SK-N-SH (cell line): ENCODE measurements around the gene SYNGR4. TPM values are rescaled to one million over a fixed set of nuclear protein-coding genes. Genes with fewer than 3 reads are reported as not detected.

Experiments
- CTCF ChIA-PET: fragments of 300-600, 350-600 bp; formaldehyde crosslinking; extraction: SDS; loops from one replicate; lab custom pipeline; 2021; lab: Yijun Ruan, JAX
- POLR2A ChIA-PET: fragments of 350-600 bp; sonication (Branson Sonifier 250); formaldehyde crosslinking; extraction: SDS; loops from one replicate; lab custom pipeline; 2020; ENCODE audit warnings: antibody characterized with exemption, inconsistent platforms; lab: Yijun Ruan, JAX
- DNase-seq: peaks from one replicate; pipeline ENCODE4 v3.0.0; 2012
- H2AFZ ChIP-seq: fragments of 200-600 bp; sonication (generic); 2 replicates; pipeline ENCODE4 v1.8.1; 2016; ENCODE audit warnings: antibody characterized with exemption, mild to moderate bottlenecking, low read depth
- H3F3A ChIP-seq: fragments of 200-600 bp; sonication (generic); replicated peaks from 2 replicates; pipeline ENCODE3; 2016; ENCODE audit warnings: antibody characterized with exemption, mild to moderate bottlenecking; ENCODE audit not compliant: insufficient read depth
- H3K27ac ChIP-seq, 2 experiments: fragments of 200-500 bp in 1 of 2; fragments of 200-600 bp in 1 of 2; sonication (Bioruptor generic) in 1 of 2; sonication (generic), shearing (Covaris generic) in 1 of 2; 2 replicates each; pipeline versions ENCODE4 v1.5.1 to v1.6.1; 2014 to 2016; ENCODE audit warnings: low read depth in 2 of 2, inconsistent platforms in 1 of 2, low read length in 1 of 2, mild to moderate bottlenecking in 1 of 2, mixed read lengths in 1 of 2
- H3K27me3 ChIP-seq: fragments of 200-600 bp; sonication (generic), shearing (Covaris generic); 2 replicates; pipeline ENCODE4 v1.6.1; 2016; ENCODE audit warnings: mixed run types; ENCODE audit not compliant: insufficient read depth
- H3K36me3 ChIP-seq, 2 experiments: fragments of 200-500 bp in 1 of 2; fragments of 200-600 bp in 1 of 2; sonication (Bioruptor generic) in 1 of 2; sonication (generic) in 1 of 2; replicated peaks in 1 of 2; 2 replicates each; pipeline versions ENCODE3 to v1.5.1; 2014 to 2016; ENCODE audit warnings: low read length in 1 of 2, mild to moderate bottlenecking in 1 of 2; ENCODE audit not compliant: insufficient read depth in 2 of 2, control insufficient read depth in 1 of 2
- H3K4me1 ChIP-seq, 2 experiments: fragments of 200-500 bp in 1 of 2; fragments of 200-600 bp in 1 of 2; sonication (Bioruptor generic) in 1 of 2; sonication (generic), shearing (Covaris generic) in 1 of 2; 2 replicates each; pipeline versions ENCODE4 v1.5.1 to v1.6.1; 2014 to 2016; ENCODE audit warnings: low read depth in 1 of 2, low read length in 1 of 2, mixed run types in 1 of 2; ENCODE audit not compliant: insufficient read depth in 2 of 2, control insufficient read depth in 1 of 2
- H3K4me2 ChIP-seq: fragments of 200-600 bp; sonication (generic), shearing (Covaris generic); 2 replicates; pipeline ENCODE4 v1.6.1; 2017; ENCODE audit warnings: mixed run types
- H3K4me3 ChIP-seq, 2 experiments: fragments of 200-500 bp in 1 of 2; fragments of 200-600 bp in 1 of 2; sonication (Bioruptor generic) in 1 of 2; sonication (generic), shearing (Covaris generic) in 1 of 2; 2 replicates each; pipeline versions ENCODE4 v1.5.1 to v1.8.1; 2014 to 2016; ENCODE audit warnings: low read depth in 2 of 2, inconsistent platforms in 1 of 2, low read length in 1 of 2, mild to moderate bottlenecking in 1 of 2, mixed read lengths in 1 of 2, moderate library complexity in 1 of 2
- H3K79me2 ChIP-seq: fragments of 200-600 bp; sonication (generic); 2 replicates; pipeline ENCODE4 v1.8.1; 2017; ENCODE audit warnings: mild to moderate bottlenecking; ENCODE audit not compliant: insufficient read depth
- H3K9ac ChIP-seq: fragments of 200-600 bp; sonication (generic); 2 replicates; pipeline ENCODE4 v1.6.1; 2017; ENCODE audit warnings: mixed run types
- H3K9me2 ChIP-seq: fragments of 200-600 bp; sonication (generic); 2 replicates; pipeline ENCODE4 v1.6.1; 2017; ENCODE audit warnings: mixed run types
- H3K9me3 ChIP-seq: fragments of 200-600 bp; sonication (generic); 2 replicates; pipeline ENCODE4 v1.6.1; 2017; ENCODE audit warnings: mixed run types, mild to moderate bottlenecking, moderate library complexity
- H4K20me1 ChIP-seq: fragments of 200-600 bp; sonication (generic); 2 replicates; pipeline ENCODE4 v1.6.1; 2017; ENCODE audit warnings: mild to moderate bottlenecking, mixed run types; ENCODE audit not compliant: insufficient read depth
- FOXJ3 ChIP-seq: sonication (generic); formaldehyde crosslinking; IDR thresholded peaks from 2 replicates; pipeline ENCODE4 v1.5.1; 2020; ENCODE audit warnings: mild to moderate bottlenecking, missing genetic modification reagents
- FOXM1 ChIP-seq: IDR thresholded peaks from 2 replicates; pipeline ENCODE4 v1.4.0; 2012; ENCODE audit warnings: low read depth, mild to moderate bottlenecking
- IRF3 ChIP-seq: fragments of 150-350 bp; IDR thresholded peaks from 2 replicates; pipeline ENCODE4 v1.6.1; 2016; ENCODE audit warnings: mild to moderate bottlenecking, low read depth, low read length
- MEF2A ChIP-seq: IDR thresholded peaks from 2 replicates; pipeline ENCODE4 v1.4.0; 2012; ENCODE audit warnings: low read depth, borderline replicate concordance
- RCOR1 ChIP-seq: fragments of 150-350 bp; IDR thresholded peaks from 2 replicates; pipeline ENCODE4 v1.6.1; 2017; ENCODE audit warnings: antibody characterized with exemption, low read length
- RXRA ChIP-seq: IDR thresholded peaks from 2 replicates; pipeline ENCODE4 v1.4.0; 2012; ENCODE audit warnings: low read depth, mild to moderate bottlenecking, borderline replicate concordance
- TAF1 ChIP-seq: IDR thresholded peaks from 2 replicates; pipeline ENCODE4 v1.6.1; 2012; ENCODE audit warnings: low read depth, mild to moderate bottlenecking, low read length, moderate library complexity, borderline replicate concordance
- WGBS: methylation state at CpG from one replicate; pipeline ENCODE4 v1.1.6; 2017; ENCODE audit warnings: low lambda C conversion rate; 5-methylcytosine and 5-hydroxymethylcytosine counted together
- polyA plus RNA-seq, 3 experiments: library from polyadenylated mRNA; depleted of rRNA; stranded (reverse); fragments of >200 nt; gene quantifications; 2 replicates each; pipeline ENCODE4 v1.2.3, GENCODE V29; 2012
- TF ChIP-seq, protein P1 (sequence below): fragments of 200-600 bp; sonication (generic); IDR thresholded peaks from 2 replicates; pipeline ENCODE4 v1.6.1; 2017; ENCODE audit warnings: antibody characterized with exemption, mild to moderate bottlenecking, moderate library complexity
- TF ChIP-seq, protein P2 (sequence below): IDR thresholded peaks from 2 replicates; pipeline ENCODE4 v1.6.1; 2012; ENCODE audit warnings: mild to moderate bottlenecking, low read depth, low read length, moderate library complexity

The SYNGR4 gene
- polyA plus RNA-seq, 1 of the 3 experiments (the other 2 are of a cell fraction), result 0.08 TPM

GRCh38 chr19:48418317-48419064, 54.3 kb downstream of the SYNGR4 start:
- Histone ChIP-seq H3K27me3 (no peaks in the 10 kb centered on the region), H3F3A (peaks cover 8% of the 10 kb centered on the region), H3K4me1 (no peaks in the 10 kb centered on the region; a peak in 1 of 4 replicates), H3K9me2 (no peaks in the 10 kb centered on the region), H2AFZ (no peak overlapping the region), H3K79me2 (no peaks in the 10 kb centered on the region), H3K9me3 (no peaks in the 10 kb centered on the region), H3K27ac (no peak overlapping the region), H3K36me3 (no peaks in the 10 kb centered on the region), H3K9ac (no peak overlapping the region), H4K20me1 (no peaks in the 10 kb centered on the region), H3K4me3 (no peak overlapping the region), H3K4me2 (no peak overlapping the region)
- 93% methylated on average over 4 of the region's 6 CpGs for WGBS
- DNase-seq, result no peak
- TF ChIP-seq, protein P1, sequence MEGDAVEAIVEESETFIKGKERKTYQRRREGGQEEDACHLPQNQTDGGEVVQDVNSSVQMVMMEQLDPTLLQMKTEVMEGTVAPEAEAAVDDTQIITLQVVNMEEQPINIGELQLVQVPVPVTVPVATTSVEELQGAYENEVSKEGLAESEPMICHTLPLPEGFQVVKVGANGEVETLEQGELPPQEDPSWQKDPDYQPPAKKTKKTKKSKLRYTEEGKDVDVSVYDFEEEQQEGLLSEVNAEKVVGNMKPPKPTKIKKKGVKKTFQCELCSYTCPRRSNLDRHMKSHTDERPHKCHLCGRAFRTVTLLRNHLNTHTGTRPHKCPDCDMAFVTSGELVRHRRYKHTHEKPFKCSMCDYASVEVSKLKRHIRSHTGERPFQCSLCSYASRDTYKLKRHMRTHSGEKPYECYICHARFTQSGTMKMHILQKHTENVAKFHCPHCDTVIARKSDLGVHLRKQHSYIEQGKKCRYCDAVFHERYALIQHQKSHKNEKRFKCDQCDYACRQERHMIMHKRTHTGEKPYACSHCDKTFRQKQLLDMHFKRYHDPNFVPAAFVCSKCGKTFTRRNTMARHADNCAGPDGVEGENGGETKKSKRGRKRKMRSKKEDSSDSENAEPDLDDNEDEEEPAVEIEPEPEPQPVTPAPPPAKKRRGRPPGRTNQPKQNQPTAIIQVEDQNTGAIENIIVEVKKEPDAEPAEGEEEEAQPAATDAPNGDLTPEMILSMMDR, result no peak; the same call in 1 of the 2 replicates
- TF ChIP-seq RCOR1 (no peak), IRF3 (no peak), FOXJ3 (CRISPR knock-in tag) (no peak), FOXM1 (no peak), MEF2A (no peak), RXRA (no peak), TAF1 (no peak)
- TF ChIP-seq, protein P2, sequence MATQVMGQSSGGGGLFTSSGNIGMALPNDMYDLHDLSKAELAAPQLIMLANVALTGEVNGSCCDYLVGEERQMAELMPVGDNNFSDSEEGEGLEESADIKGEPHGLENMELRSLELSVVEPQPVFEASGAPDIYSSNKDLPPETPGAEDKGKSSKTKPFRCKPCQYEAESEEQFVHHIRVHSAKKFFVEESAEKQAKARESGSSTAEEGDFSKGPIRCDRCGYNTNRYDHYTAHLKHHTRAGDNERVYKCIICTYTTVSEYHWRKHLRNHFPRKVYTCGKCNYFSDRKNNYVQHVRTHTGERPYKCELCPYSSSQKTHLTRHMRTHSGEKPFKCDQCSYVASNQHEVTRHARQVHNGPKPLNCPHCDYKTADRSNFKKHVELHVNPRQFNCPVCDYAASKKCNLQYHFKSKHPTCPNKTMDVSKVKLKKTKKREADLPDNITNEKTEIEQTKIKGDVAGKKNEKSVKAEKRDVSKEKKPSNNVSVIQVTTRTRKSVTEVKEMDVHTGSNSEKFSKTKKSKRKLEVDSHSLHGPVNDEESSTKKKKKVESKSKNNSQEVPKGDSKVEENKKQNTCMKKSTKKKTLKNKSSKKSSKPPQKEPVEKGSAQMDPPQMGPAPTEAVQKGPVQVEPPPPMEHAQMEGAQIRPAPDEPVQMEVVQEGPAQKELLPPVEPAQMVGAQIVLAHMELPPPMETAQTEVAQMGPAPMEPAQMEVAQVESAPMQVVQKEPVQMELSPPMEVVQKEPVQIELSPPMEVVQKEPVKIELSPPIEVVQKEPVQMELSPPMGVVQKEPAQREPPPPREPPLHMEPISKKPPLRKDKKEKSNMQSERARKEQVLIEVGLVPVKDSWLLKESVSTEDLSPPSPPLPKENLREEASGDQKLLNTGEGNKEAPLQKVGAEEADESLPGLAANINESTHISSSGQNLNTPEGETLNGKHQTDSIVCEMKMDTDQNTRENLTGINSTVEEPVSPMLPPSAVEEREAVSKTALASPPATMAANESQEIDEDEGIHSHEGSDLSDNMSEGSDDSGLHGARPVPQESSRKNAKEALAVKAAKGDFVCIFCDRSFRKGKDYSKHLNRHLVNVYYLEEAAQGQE, result no peak
- POLR2A ChIA-PET, result interaction anchor here (0.6 to 0.9 kb wide), 2 partner anchors 58 to 1571 kb away, joined by 3 to 4 read pairs; no protein-coding TSS in a partner anchor
- CTCF ChIA-PET, result interaction anchor here (1.6 kb wide), 1 partner anchor 72 kb away, joined by 4 read pairs; no protein-coding TSS in a partner anchor
